ENCODE data around the gene SF1. TPM values are rescaled to one million over a fixed set of nuclear protein-coding genes. Genes with fewer than 3 reads are reported as not detected.

The SF1 gene
- total RNA-seq, 1 experiment from 2014 or later = 360 TPM

GRCh38 chr11:64715110-64715509 is 63.2 kb downstream of the SF1 start:
- intact Hi-C loops (cut with micrococcal nuclease; ENCODE audit: unreplicated experiment) (no loop called here), in situ Hi-C loops (cut with HindIII; ENCODE audit: low pct_unique_long_range_greater_than_20kb, low sequenced_read_pairs) (no loop called here)
- ChIA-PET CTCF (interaction anchor here (0.9 kb wide), 1 partner anchor 359 kb away, joined by 6 read pairs; no protein-coding TSS in a partner anchor), POLR2A (interaction anchor here (0.5 to 0.6 kb wide), 2 partner anchors 301 to 771 kb away, joined by 5 to 8 read pairs; no protein-coding TSS in a partner anchor)
- no peak overlapping the region for H3K27ac ChIP-seq (ENCODE audit: low read length)
- TF ChIP-seq POLR2AphosphoS5 (IDR thresholded peaks at IDR 0.05; ENCODE audit: low read depth, low read length) (no peak), TCF7L2 (IDR thresholded peaks at IDR 0.05; ENCODE audit: low read depth, low read length) (no peak), REST (IDR thresholded peaks at IDR 0.05; ENCODE audit: insufficient read depth in 1 of 2, low read depth in 2 of 2, low read length in 1 of 2) (no peak), CTCF (IDR thresholded peaks at IDR 0.05) (no peak), SIN3A (IDR thresholded peaks at IDR 0.05; ENCODE audit: borderline replicate concordance, insufficient read depth, low read depth, low read length) (no peak)
- no peak overlapping the region for H3K4me3 ChIP-seq (ENCODE audit: low read depth in 2 of 2, low read length in 2 of 2)
- no peak for ATAC-seq
- H3K36me3 ChIP-seq (ENCODE audit: control insufficient read depth, insufficient read depth, low read length) = no peaks in the 10 kb centered on the region
- no peak for DNase-seq (ENCODE audit: low read depth, low spot score)
- peaks cover 10% of the 10 kb centered on the region; the same call in 1 of the 2 replicates for H3K4me1 ChIP-seq (ENCODE audit: control insufficient read depth, insufficient read depth, low read length)
- no TSS peak for BruUV-seq (replicated peaks)
- H3K27me3 ChIP-seq (ENCODE audit: control insufficient read depth, insufficient read depth, low read length) = peaks cover 2% of the 10 kb centered on the region; the same call in 1 of the 2 replicates
- H3K9me3 ChIP-seq (ENCODE audit: control insufficient read depth, insufficient read depth, low read depth, low read length) = no peaks in the 10 kb centered on the region

GRCh38 chr11:64714666-64715065 is 63.7 kb downstream of the SF1 start:
- peaks cover 10% of the 10 kb centered on the region; the same call in 1 of the 2 replicates for H3K4me1 ChIP-seq (ENCODE audit: control insufficient read depth, insufficient read depth, low read length)
- H3K27me3 ChIP-seq (ENCODE audit: control insufficient read depth, insufficient read depth, low read length) = peaks cover 2% of the 10 kb centered on the region; the same call in 1 of the 2 replicates
- H3K27ac ChIP-seq (ENCODE audit: low read length) = no peak overlapping the region
- H3K36me3 ChIP-seq (ENCODE audit: control insufficient read depth, insufficient read depth, low read length) = no peaks in the 10 kb centered on the region
- TF ChIP-seq POLR2AphosphoS5 (IDR thresholded peaks at IDR 0.05; ENCODE audit: low read depth, low read length) = no peak
- TF ChIP-seq REST (IDR thresholded peaks at IDR 0.05; ENCODE audit: insufficient read depth in 1 of 2, low read depth in 2 of 2, low read length in 1 of 2) = no peak
- no peak for TF ChIP-seq CTCF (IDR thresholded peaks at IDR 0.05)
- TF ChIP-seq SIN3A (IDR thresholded peaks at IDR 0.05; ENCODE audit: borderline replicate concordance, insufficient read depth, low read depth, low read length) = no peak
- no peak for TF ChIP-seq TCF7L2 (IDR thresholded peaks at IDR 0.05; ENCODE audit: low read depth, low read length)
- no peak overlapping the region for H3K4me3 ChIP-seq (ENCODE audit: low read depth in 2 of 2, low read length in 2 of 2)
- ATAC-seq (no peak), DNase-seq (ENCODE audit: low read depth, low spot score) (no peak)
- CTCF ChIA-PET = no interaction called here
- POLR2A ChIA-PET = no interaction called here
- in situ Hi-C loops (cut with HindIII; ENCODE audit: low pct_unique_long_range_greater_than_20kb, low sequenced_read_pairs) = no loop called here
- intact Hi-C loops (cut with micrococcal nuclease; ENCODE audit: unreplicated experiment) = no loop called here
- H3K9me3 ChIP-seq (ENCODE audit: control insufficient read depth, insufficient read depth, low read depth, low read length) = no peaks in the 10 kb centered on the region
- no TSS peak for BruUV-seq (replicated peaks)
